Tibial artery (tissue), 4 donors: ENCODE results near the gene TMTC4.

Experiments used
- DNase-seq, 2 donors: peaks; one replicate each; pipeline ENCODE4 v3.0.0-alpha.2; 2019
- H3K27ac ChIP-seq, 2 donors: fragments of 200-600 bp; sonication (generic) in 1 of 2; 1 replicate in 1 of 2; 2 replicates in 1 of 2; pipeline ENCODE4 v1.5.1; 2018 to 2019; ENCODE audit warnings: mild to moderate bottlenecking in 1 of 2
- H3K27me3 ChIP-seq, 2 donors: fragments of 200-600 bp; sonication (generic) in 1 of 2; one replicate each; pipeline versions ENCODE4 v1.5.1 to v1.6.0; 2016 to 2019
- H3K36me3 ChIP-seq, 3 donors: fragments of 200-600 bp; sonication (generic) in 2 of 3; one replicate each; pipeline ENCODE4 v1.5.1; 2016 to 2019; ENCODE audit warnings: mild to moderate bottlenecking in 2 of 3
- H3K4me1 ChIP-seq, 4 donors: fragments of 200-600 bp; sonication (generic) in 2 of 4; 1 replicate in 3 of 4; 2 replicates in 1 of 4; pipeline ENCODE4 v1.5.1; 2016 to 2019
- H3K4me3 ChIP-seq, 2 donors: fragments of 200-600 bp; sonication (generic) in 1 of 2; 1 replicate in 1 of 2; 2 replicates in 1 of 2; pipeline ENCODE4 v1.5.1; 2018 to 2019; ENCODE audit warnings: mild to moderate bottlenecking in 2 of 2
- H3K9me3 ChIP-seq, 3 donors: fragments of 200-600 bp; sonication (generic) in 1 of 3; one replicate each; pipeline ENCODE4 v1.5.1; 2016 to 2019
- intact Hi-C: fragments of 100-400 bp; cut with DNase I; formaldehyde crosslinking; loops from one replicate; pipeline ENCODE4 v1.15.0; 2023; ENCODE audit warnings: low total_unique reads
- TF ChIP-seq, protein P1 (sequence below), 2 experiments: fragments of 200-600 bp in 1 of 2; fragments of 450-650 bp in 1 of 2; IDR thresholded peaks; one replicate each; pipeline ENCODE4 v1.5.1; 2017 to 2019; ENCODE audit warnings: antibody characterized with exemption in 2 of 2, mild to moderate bottlenecking in 1 of 2, moderate library complexity in 1 of 2

The TMTC4 gene

DNA sequence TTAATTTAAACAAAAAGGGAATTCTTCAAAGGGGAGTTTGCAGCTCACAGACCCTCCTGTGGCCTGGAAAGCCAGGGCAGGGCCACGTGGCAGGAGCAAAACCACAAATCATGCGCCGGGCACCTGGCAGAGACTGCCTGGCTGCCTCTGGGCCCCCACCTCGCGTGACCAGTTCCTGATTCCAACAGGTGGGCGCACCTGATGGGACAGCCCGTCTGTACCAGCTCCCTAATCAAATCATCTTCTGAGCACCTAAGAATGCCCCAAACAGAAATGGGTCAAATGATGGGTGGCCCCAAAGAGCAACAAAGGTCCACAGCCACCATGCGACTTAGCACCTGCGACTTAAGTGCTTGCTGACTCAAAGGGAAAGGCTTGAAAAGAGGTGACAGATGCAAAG lies 9.2 kb downstream of the TMTC4 start:
- no peak overlapping the region for H3K27ac ChIP-seq
- TF ChIP-seq, protein P1, sequence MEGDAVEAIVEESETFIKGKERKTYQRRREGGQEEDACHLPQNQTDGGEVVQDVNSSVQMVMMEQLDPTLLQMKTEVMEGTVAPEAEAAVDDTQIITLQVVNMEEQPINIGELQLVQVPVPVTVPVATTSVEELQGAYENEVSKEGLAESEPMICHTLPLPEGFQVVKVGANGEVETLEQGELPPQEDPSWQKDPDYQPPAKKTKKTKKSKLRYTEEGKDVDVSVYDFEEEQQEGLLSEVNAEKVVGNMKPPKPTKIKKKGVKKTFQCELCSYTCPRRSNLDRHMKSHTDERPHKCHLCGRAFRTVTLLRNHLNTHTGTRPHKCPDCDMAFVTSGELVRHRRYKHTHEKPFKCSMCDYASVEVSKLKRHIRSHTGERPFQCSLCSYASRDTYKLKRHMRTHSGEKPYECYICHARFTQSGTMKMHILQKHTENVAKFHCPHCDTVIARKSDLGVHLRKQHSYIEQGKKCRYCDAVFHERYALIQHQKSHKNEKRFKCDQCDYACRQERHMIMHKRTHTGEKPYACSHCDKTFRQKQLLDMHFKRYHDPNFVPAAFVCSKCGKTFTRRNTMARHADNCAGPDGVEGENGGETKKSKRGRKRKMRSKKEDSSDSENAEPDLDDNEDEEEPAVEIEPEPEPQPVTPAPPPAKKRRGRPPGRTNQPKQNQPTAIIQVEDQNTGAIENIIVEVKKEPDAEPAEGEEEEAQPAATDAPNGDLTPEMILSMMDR (IDR thresholded peaks at IDR 0.05), result no peak
- H3K27me3 ChIP-seq, result no peaks in the 10 kb centered on the region
- DNase-seq, result no peak
- H3K4me1 ChIP-seq, result no peaks in the 10 kb centered on the region
- H3K9me3 ChIP-seq, result no peaks in the 10 kb centered on the region
- intact Hi-C loops, result no loop called here
- peaks cover 7 to 69% (median 40%) of the 10 kb centered on the region in 3 donors for H3K36me3 ChIP-seq
- H3K4me3 ChIP-seq, result no peak overlapping the region

DNA sequence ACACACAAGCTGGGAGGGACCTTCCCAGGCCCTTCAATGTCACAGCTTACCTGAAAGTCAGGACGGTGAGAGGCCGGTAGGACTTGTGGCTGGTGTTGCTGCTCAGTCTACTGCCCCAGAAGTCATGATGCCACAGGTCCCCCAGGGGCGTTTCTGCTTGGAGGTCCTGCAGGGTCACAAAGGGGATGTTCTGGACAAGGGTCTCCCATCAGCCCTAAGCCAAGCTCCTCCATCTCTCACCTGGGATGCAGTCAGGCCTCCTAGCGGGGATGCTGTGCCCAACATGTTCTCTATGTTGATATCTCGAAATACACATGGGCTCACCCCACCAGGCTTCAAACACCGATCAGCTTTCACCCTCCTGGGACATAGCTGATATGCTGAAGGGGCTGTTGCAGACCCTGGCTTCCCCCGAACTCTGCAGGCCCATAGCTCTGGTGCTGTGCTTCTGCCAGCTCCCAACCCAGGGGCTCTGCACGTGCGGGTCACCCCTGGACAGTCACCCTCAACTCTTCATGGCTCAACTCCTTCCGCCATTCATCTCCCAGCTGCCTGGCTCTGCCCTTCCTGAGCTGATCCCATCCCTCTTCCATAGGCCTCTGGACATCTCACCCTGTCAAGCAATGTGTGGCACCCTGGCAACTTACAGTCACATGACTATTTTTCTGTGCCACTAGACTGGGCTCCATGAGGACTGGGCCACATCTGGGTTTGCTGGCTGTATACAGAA lies 10.3 kb downstream of the TMTC4 start:
- Histone ChIP-seq H3K9me3 (no peaks in the 10 kb centered on the region), H3K27me3 (no peaks in the 10 kb centered on the region), H3K4me3 (no peak overlapping the region), H3K27ac (no peak overlapping the region), H3K36me3 (peaks cover 11 to 77% (median 47%) of the 10 kb centered on the region in 3 donors), H3K4me1 (no peaks in the 10 kb centered on the region)
- intact Hi-C loops, result no loop called here
- TF ChIP-seq, protein P1 (IDR thresholded peaks at IDR 0.05), result no peak
- no peak for DNase-seq

DNA sequence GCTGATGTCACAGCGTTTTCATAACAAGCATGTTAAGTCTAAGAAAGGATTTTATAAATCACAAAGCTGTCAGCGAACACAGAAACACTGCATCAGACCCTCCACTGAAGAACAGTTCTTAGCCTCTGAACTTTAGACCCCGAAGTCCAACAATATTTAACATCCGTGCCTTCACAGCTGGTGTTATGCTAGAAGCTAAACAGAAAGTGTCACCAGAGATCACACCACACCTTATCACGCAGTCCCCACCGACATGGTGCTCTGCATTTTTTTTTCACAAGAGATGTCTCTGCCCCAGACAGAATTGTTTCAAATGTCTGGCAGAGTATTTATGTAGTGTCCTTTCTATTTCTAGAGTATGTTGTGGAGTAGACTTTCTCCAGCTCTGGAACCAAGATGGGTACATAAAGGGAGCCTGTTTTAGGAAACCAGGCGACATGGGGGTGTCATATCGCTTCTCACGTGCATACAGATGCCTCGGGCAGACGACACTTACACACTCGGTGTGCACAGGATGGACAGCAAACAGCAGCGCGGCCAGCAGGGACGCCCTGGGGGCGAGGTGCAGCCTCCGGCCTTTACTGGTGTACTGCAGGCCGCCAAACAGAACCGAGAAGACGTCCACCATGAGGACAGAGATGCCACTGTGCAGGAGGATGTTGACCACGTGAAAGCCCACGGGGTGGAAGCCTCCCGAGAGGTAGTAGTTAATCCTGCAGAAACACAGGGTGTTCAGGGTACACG lies 12.0 kb downstream of the TMTC4 start:
- H3K9me3 ChIP-seq, result no peaks in the 10 kb centered on the region
- peaks cover 11 to 81% (median 48%) of the 10 kb centered on the region in 3 donors for H3K36me3 ChIP-seq
- intact Hi-C loops, result no loop called here
- TF ChIP-seq, protein P1 (IDR thresholded peaks at IDR 0.05), result no peak
- no peak overlapping the region for H3K4me3 ChIP-seq
- H3K4me1 ChIP-seq, result no peaks in the 10 kb centered on the region
- no peak overlapping the region for H3K27ac ChIP-seq
- H3K27me3 ChIP-seq, result no peaks in the 10 kb centered on the region
- no peak for DNase-seq

DNA sequence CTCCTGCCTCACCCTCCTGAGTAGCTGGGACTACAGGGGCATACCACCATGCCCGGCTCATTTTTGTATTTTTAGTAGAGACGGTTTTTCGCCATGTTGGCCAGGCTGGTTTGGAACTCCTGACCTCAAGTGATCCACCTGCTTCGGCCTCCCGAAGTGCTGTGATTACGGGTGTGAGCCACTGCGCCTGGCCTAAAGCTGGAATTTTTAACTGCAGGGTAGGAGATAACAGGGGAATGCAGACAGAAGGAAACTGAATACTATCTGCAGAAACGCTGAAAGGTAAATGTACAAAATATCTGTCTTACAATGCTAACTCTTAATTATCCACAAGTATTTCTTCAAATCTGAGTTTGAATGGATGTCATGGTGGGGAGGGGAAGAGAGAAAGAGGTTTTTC lies 13.8 kb downstream of the TMTC4 start:
- no peak overlapping the region for H3K4me3 ChIP-seq
- H3K9me3 ChIP-seq, result no peaks in the 10 kb centered on the region
- peaks cover 8 to 67% (median 47%) of the 10 kb centered on the region in 3 donors for H3K36me3 ChIP-seq
- H3K27me3 ChIP-seq, result no peaks in the 10 kb centered on the region
- intact Hi-C loops, result no loop called here
- TF ChIP-seq, protein P1 (IDR thresholded peaks at IDR 0.05), result no peak
- no peaks in the 10 kb centered on the region for H3K4me1 ChIP-seq
- no peak for DNase-seq
- H3K27ac ChIP-seq, result no peak overlapping the region

DNA sequence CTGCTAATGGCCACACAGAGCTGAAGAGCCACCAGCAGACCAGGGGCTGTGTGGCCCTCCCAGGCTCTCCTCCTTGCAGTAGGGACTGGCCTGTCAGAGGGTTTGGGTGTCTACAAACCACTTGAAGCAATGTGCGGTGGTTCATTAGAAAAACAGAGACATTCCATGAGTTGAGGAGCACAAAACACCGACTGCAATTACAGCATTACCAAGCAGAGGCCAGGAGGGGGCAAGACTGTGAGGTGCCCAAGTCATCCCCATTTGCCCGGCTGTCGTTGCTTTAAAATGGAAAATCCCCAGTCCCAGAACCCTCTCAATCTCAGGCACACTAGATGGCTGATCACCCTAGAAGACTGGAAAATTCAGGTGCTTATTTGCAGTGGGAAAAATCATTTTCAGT lies 15.0 kb downstream of the TMTC4 start:
- Histone ChIP-seq H3K36me3 (peaks cover 4 to 65% (median 52%) of the 10 kb centered on the region in 3 donors), H3K27ac (no peak overlapping the region), H3K9me3 (no peaks in the 10 kb centered on the region), H3K27me3 (no peaks in the 10 kb centered on the region), H3K4me1 (no peaks in the 10 kb centered on the region), H3K4me3 (no peak overlapping the region)
- intact Hi-C loops, result no loop called here
- no peak for DNase-seq
- TF ChIP-seq, protein P1 (IDR thresholded peaks at IDR 0.05), result no peak
